ENCODE measurements around the gene ABCB1. TPM values are rescaled to one million over a fixed set of nuclear protein-coding genes. Genes with fewer than 3 reads are reported as not detected.

Gene ABCB1
- total and polyA plus RNA-seq, 2 donors (not counting 3 experiments of a cell fraction or from before 2014, with no cell fraction given): 7.1 to 7.5 TPM

- intact Hi-C loops (cut with micrococcal nuclease): no loop called here
- Histone ChIP-seq H3K79me2 (ENCODE audit: control insufficient read depth, insufficient read depth, low read length) (no peaks in the 10 kb centered on the region), H2AFZ (ENCODE audit: low read depth, low read length) (no peak overlapping the region), H3K27ac (ENCODE audit: insufficient read depth, low read depth, low read length) (no peak overlapping the region), H3K27me3 (ENCODE audit: control insufficient read depth in 2 of 2, insufficient read depth in 2 of 2, low read length in 2 of 2) (no peaks in the 10 kb centered on the region), H3K9ac (replicated peaks; ENCODE audit: extremely low read depth, insufficient read depth, low read length) (no peak overlapping the region), H4K20me1 (replicated peaks; ENCODE audit: control insufficient read depth, extremely low read depth, insufficient read depth, low read length) (no peaks in the 10 kb centered on the region), H3K4me2 (ENCODE audit: insufficient read depth, low read length) (no peak overlapping the region), H3K4me1 (ENCODE audit: control insufficient read depth, extremely low read depth, insufficient read depth, low read length) (no peaks in the 10 kb centered on the region), H3K4me3 (replicated peaks in 1 of 3; ENCODE audit: insufficient read depth in 1 of 3, low read depth in 1 of 3, low read length in 3 of 3) (no peak overlapping the region), H3K9me3 (replicated peaks; ENCODE audit: control insufficient read depth, insufficient read depth, low read length) (no peaks in the 10 kb centered on the region), H3K36me3 (ENCODE audit: control insufficient read depth in 2 of 2, extremely low read depth in 1 of 2, insufficient read depth in 2 of 2, low read length in 2 of 2) (no peaks in the 10 kb centered on the region), H3K9me1 (replicated peaks; ENCODE audit: control insufficient read depth, extremely low read depth, insufficient read depth, low read length) (no peaks in the 10 kb centered on the region)
- POLR2A ChIA-PET: no interaction called here
- TF ChIP-seq POLR2A (IDR thresholded peaks at IDR 0.05; ENCODE audit: low read depth, low read length) (no peak), JUN (IDR thresholded peaks at IDR 0.05; ENCODE audit: borderline replicate concordance, insufficient read depth, insufficient read length, low read depth) (no peak), FOS (IDR thresholded peaks at IDR 0.05; ENCODE audit: borderline replicate concordance, insufficient read depth, low read length) (no peak), GATA2 (IDR thresholded peaks at IDR 0.05; ENCODE audit: insufficient read depth, insufficient read length, low read depth, low read length) (no peak), MYC (IDR thresholded peaks at IDR 0.05; ENCODE audit: low read depth, low read length) (no peak), EZH2 (IDR thresholded peaks at IDR 0.05; ENCODE audit: borderline replicate concordance, low read depth, low read length, severe bottlenecking) (no peak), CTCF (IDR thresholded peaks at IDR 0.05; ENCODE audit: extremely low read depth in 1 of 2, insufficient read depth in 1 of 2, low read depth in 1 of 2, low read length in 2 of 2) (no peak), POLR2AphosphoS5 (IDR thresholded peaks at IDR 0.05; ENCODE audit: insufficient read depth, low read depth, low read length) (no peak), MAX (IDR thresholded peaks at IDR 0.05; ENCODE audit: insufficient read depth, insufficient read length) (no peak)
- no TSS peak for BruUV-seq (replicated peaks)
- FAIRE-seq (no peak), DNase-seq (ENCODE audit: low read depth, low spot score) (no peak)
- CTCF ChIA-PET: interaction anchor here (0.7 to 3.5 kb wide), 3 partner anchors 11 to 368 kb away, joined by 3 to 17 read pairs (median 4); no protein-coding TSS in a partner anchor
- dilution Hi-C loops (cut with MboI; ENCODE audit: extremely low pct_ligation_motif_present, low sequenced_read_pairs): no loop called here
These were observed 82.8 kb downstream of the ABCB1 start for GRCh38 chr7:87517891-87518290.
